Ishikawa (cell line): ENCODE results near the gene VWF.

ENCODE experiments used
- CEBPB ChIP-seq: IDR thresholded peaks from 2 replicates; pipeline ENCODE4 v1.6.1; 2012
- CREB1 ChIP-seq: IDR thresholded peaks from 2 replicates; pipeline ENCODE4 v1.6.1; 2012; ENCODE audit warnings: low read depth
- EP300 ChIP-seq: IDR thresholded peaks from 2 replicates; pipeline ENCODE4 v1.6.1; 2012; ENCODE audit warnings: borderline replicate concordance
- MAX ChIP-seq: IDR thresholded peaks from 2 replicates; pipeline ENCODE4 v1.6.1; 2012
- RAD21 ChIP-seq: IDR thresholded peaks from 2 replicates; pipeline ENCODE4 v1.6.1; 2012; ENCODE audit warnings: low read depth
- REST ChIP-seq: IDR thresholded peaks from 2 replicates; pipeline ENCODE4 v1.6.1; 2012; ENCODE audit warnings: low read depth, mild to moderate bottlenecking
- TCF12 ChIP-seq: IDR thresholded peaks from 2 replicates; pipeline ENCODE4 v1.6.1; 2012; ENCODE audit warnings: low read depth
- USF1 ChIP-seq: IDR thresholded peaks from 2 replicates; pipeline ENCODE4 v1.6.1; 2012
- YY1 ChIP-seq: IDR thresholded peaks from 2 replicates; pipeline ENCODE4 v1.6.1; 2012; ENCODE audit warnings: low read depth

DNA sequence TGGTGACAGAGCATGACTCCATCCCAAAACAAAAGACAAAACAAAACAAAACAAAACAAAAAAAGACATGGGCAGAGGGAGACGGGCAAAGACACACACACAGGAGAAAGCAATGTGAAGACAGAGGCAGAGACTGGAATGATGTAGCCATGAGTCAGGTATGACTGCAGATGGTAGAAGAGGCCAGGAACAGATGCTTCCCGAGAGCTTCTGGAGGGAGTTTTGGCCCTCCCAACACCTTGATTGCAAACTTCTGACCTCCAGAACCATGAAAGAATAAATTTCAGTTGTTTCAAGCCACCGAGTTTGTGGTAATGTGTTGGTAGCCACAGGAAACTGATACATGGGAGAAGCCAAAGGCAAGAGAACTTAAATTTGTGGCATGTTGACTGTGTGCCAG lies 27.1 kb downstream of the VWF start:
- TF ChIP-seq RAD21 (no peak), MAX (no peak), CEBPB (no peak), EP300 (no peak), CREB1 (no peak), YY1 (no peak), USF1 (no peak), TCF12 (no peak), REST (no peak)
